DND-41 (cell line): Measurements from ENCODE around the gene RPS27.

ENCODE experiments used
- ATAC-seq: fragments of 200-7000 bp; cut with Tn5 transposase; 3 replicates; pipeline ENCODE4 v1.9.1; 2021; ENCODE audit warnings: low read depth; ENCODE audit not compliant: insufficient read depth
- DNase-seq: peaks from one replicate; pipeline ENCODE4 v3.0.0-alpha.2; 2020
- H2AFZ ChIP-seq: 2 replicates; pipeline ENCODE4 v1.6.0; 2012; ENCODE audit warnings: low read depth, low read length
- H3K27ac ChIP-seq: 2 replicates; pipeline ENCODE4 v1.5.1; 2012; ENCODE audit warnings: low read length, inconsistent platforms
- H3K27me3 ChIP-seq: fragments of 200-600 bp; sonication (generic); 2 replicates; pipeline ENCODE4 v1.6.0; 2012; ENCODE audit warnings: low read length, mild to moderate bottlenecking, inconsistent platforms; ENCODE audit not compliant: insufficient read depth, poor library complexity
- H3K36me3 ChIP-seq: 2 replicates; pipeline ENCODE4 v1.5.1; 2012; ENCODE audit warnings: low read length, inconsistent platforms; ENCODE audit not compliant: insufficient read depth
- H3K4me1 ChIP-seq: 2 replicates; pipeline ENCODE4 v1.5.1; 2012; ENCODE audit warnings: mild to moderate bottlenecking, low read length; ENCODE audit not compliant: insufficient read depth
- H3K4me2 ChIP-seq: 2 replicates; pipeline ENCODE4 v1.6.0; 2012; ENCODE audit warnings: mild to moderate bottlenecking, moderate library complexity, low read length, inconsistent platforms; ENCODE audit not compliant: insufficient read depth
- H3K4me3 ChIP-seq, 2 experiments: fragments of 200-600 bp in 1 of 2; shearing (Covaris generic) in 1 of 2; 2 replicates each; pipeline ENCODE4 v1.5.1; 2012 to 2016; ENCODE audit warnings: inconsistent platforms in 2 of 2, low read length in 2 of 2, mild to moderate bottlenecking in 2 of 2, low read depth in 1 of 2, moderate library complexity in 1 of 2
- H3K79me2 ChIP-seq: 2 replicates; pipeline ENCODE4 v1.6.0; 2012; ENCODE audit warnings: low read length, inconsistent platforms; ENCODE audit not compliant: insufficient read depth
- H3K9ac ChIP-seq: 2 replicates; pipeline ENCODE4 v1.6.0; 2012; ENCODE audit warnings: low read depth, mild to moderate bottlenecking, inconsistent platforms, low read length, moderate library complexity
- H3K9me3 ChIP-seq: 2 replicates; pipeline ENCODE4 v1.5.1; 2012; ENCODE audit warnings: low read length, moderate library complexity, mild to moderate bottlenecking, inconsistent platforms; ENCODE audit not compliant: insufficient read depth, severe bottlenecking
- H4K20me1 ChIP-seq: 2 replicates; pipeline ENCODE4 v1.6.0; 2012; ENCODE audit warnings: low read length; ENCODE audit not compliant: insufficient read depth
- CTCF ChIP-seq: IDR thresholded peaks from 2 replicates; pipeline ENCODE4 v1.5.1; 2012; ENCODE audit warnings: borderline replicate concordance, low read length, moderate library complexity, mild to moderate bottlenecking; ENCODE audit not compliant: poor library complexity, severe bottlenecking; ENCODE audit errors: extremely low read depth
- EZH2 ChIP-seq: IDR thresholded peaks from 3 replicates; pipeline ENCODE4 v1.6.1; 2012; ENCODE audit warnings: borderline replicate concordance, low read depth, mild to moderate bottlenecking, moderate library complexity, low read length, inconsistent platforms; ENCODE audit not compliant: severe bottlenecking

RPS27 gene

GRCh38 chr1:153951801-153952200, 38.8 kb upstream of the RPS27 start:
- Histone ChIP-seq H4K20me1 (peaks cover 42% of the 10 kb centered on the region), H3K9me3 (no peaks in the 10 kb centered on the region), H3K79me2 (peaks cover 45% of the 10 kb centered on the region), H2AFZ (no peak overlapping the region), H3K4me1 (peaks cover 19% of the 10 kb centered on the region), H3K9ac (no peak overlapping the region), H3K27ac (no peak overlapping the region), H3K4me2 (no peak overlapping the region), H3K36me3 (peaks cover 77% of the 10 kb centered on the region), H3K4me3 (no peak overlapping the region), H3K27me3 (no peaks in the 10 kb centered on the region)
- ATAC-seq (no peak), DNase-seq (no peak)
- TF ChIP-seq EZH2: no peak

- Histone ChIP-seq H4K20me1 (peaks cover 57% of the 10 kb centered on the region), H2AFZ (no peak overlapping the region), H3K36me3 (peaks cover 63% of the 10 kb centered on the region), H3K27ac (0 out of 2 replicates have a peak overlapping the region, but pooled peaks have one; percentile 19), H3K4me3 (no peak overlapping the region), H3K27me3 (no peaks in the 10 kb centered on the region), H3K4me2 (no peak overlapping the region), H3K79me2 (peaks cover 62% of the 10 kb centered on the region), H3K9me3 (no peaks in the 10 kb centered on the region), H3K4me1 (peaks cover 29% of the 10 kb centered on the region), H3K9ac (no peak overlapping the region; the same call in 1 of the 2 replicates)
- no peak for ATAC-seq
- DNase-seq: no peak
- no peak for TF ChIP-seq EZH2
- no peak for TF ChIP-seq CTCF
These were observed 36.6 kb upstream of the RPS27 start for GRCh38 chr1:153953859-153954365.

- H3K36me3 ChIP-seq: peaks cover 62% of the 10 kb centered on the region
- H3K4me1 ChIP-seq: peaks cover 37% of the 10 kb centered on the region
- no peaks in the 10 kb centered on the region for H3K9me3 ChIP-seq
- H4K20me1 ChIP-seq: peaks cover 57% of the 10 kb centered on the region
- no peaks in the 10 kb centered on the region for H3K27me3 ChIP-seq
- H3K79me2 ChIP-seq: peaks cover 62% of the 10 kb centered on the region
- no peak overlapping the region for H3K4me3 ChIP-seq
- H3K4me2 ChIP-seq: no peak overlapping the region
- no peak overlapping the region for H2AFZ ChIP-seq
- no peak overlapping the region for H3K9ac ChIP-seq
- DNase-seq: no peak
- ATAC-seq: no peak
- TF ChIP-seq EZH2 (no peak), CTCF (no peak)
- no peak overlapping the region for H3K27ac ChIP-seq
These were observed 35.7 kb upstream of the RPS27 start for GRCh38 chr1:153954826-153955225.

GRCh38 chr1:153956997-153957715, 33.4 kb upstream of the RPS27 start:
- peak overlapping the region; percentile 90 for H3K27ac ChIP-seq
- peaks cover 58% of the 10 kb centered on the region for H3K36me3 ChIP-seq
- H3K4me2 ChIP-seq: peak overlapping the region; percentile 87
- H3K9ac ChIP-seq: peak overlapping the region; percentile 96
- peaks cover 53% of the 10 kb centered on the region for H4K20me1 ChIP-seq
- DNase-seq: no peak
- TF ChIP-seq EZH2 (no peak), CTCF (no peak)
- peak overlapping the region; percentile 93 for H2AFZ ChIP-seq
- peak overlapping the region; percentile 94 to 100 for H3K4me3 ChIP-seq
- H3K79me2 ChIP-seq: peaks cover 75% of the 10 kb centered on the region
- ATAC-seq: no peak
- H3K4me1 ChIP-seq: peaks cover 51% of the 10 kb centered on the region
- no peaks in the 10 kb centered on the region for H3K27me3 ChIP-seq
- no peaks in the 10 kb centered on the region for H3K9me3 ChIP-seq
